Measurements from ENCODE around the gene EVA1A.
A peak's percentile ranks its signal among the peaks of the same experiment; 100 is the strongest.

- TF ChIP-seq, protein P1, sequence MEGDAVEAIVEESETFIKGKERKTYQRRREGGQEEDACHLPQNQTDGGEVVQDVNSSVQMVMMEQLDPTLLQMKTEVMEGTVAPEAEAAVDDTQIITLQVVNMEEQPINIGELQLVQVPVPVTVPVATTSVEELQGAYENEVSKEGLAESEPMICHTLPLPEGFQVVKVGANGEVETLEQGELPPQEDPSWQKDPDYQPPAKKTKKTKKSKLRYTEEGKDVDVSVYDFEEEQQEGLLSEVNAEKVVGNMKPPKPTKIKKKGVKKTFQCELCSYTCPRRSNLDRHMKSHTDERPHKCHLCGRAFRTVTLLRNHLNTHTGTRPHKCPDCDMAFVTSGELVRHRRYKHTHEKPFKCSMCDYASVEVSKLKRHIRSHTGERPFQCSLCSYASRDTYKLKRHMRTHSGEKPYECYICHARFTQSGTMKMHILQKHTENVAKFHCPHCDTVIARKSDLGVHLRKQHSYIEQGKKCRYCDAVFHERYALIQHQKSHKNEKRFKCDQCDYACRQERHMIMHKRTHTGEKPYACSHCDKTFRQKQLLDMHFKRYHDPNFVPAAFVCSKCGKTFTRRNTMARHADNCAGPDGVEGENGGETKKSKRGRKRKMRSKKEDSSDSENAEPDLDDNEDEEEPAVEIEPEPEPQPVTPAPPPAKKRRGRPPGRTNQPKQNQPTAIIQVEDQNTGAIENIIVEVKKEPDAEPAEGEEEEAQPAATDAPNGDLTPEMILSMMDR (conservative IDR thresholded peaks at IDR 0.05): peak; percentile 66
- TF ChIP-seq EZH2 (IDR thresholded peaks at IDR 0.05; ENCODE audit: low read depth): no peak
Measured at GRCh38 chr2:75560022-75560767, 544 bp downstream of the EVA1A start.
